AG04449 (cell line): ENCODE data around the gene PGAP6.

Experiments used
- CTCF ChIA-PET: fragments of 350-600 bp; formaldehyde crosslinking; extraction: SDS; loops from one replicate; lab custom pipeline; 2021; ENCODE audit warnings: antibody characterized with exemption; lab: Yijun Ruan, JAX
- POLR2A ChIA-PET: fragments of 400-600, 350-600 bp; formaldehyde crosslinking; extraction: SDS; loops from one replicate; lab custom pipeline; 2020; ENCODE audit warnings: antibody characterized with exemption, inconsistent platforms; lab: Yijun Ruan, JAX
- DNase-seq: peaks from one replicate; pipeline ENCODE4 v3.0.0-alpha.2; 2010; ENCODE audit warnings: low read depth, low spot score
- H3K4me3 ChIP-seq: 2 replicates; pipeline ENCODE4 v1.5.1; 2011; ENCODE audit warnings: low read depth, mild to moderate bottlenecking, control low read depth, low read length
- TF ChIP-seq, protein P1 (sequence below): IDR thresholded peaks from one replicate; pipeline ENCODE4 v1.5.1; 2011; ENCODE audit warnings: mild to moderate bottlenecking, moderate library complexity, low read length, control low read depth, inconsistent platforms; ENCODE audit not compliant: insufficient read depth; ENCODE audit errors: missing control alignments

Gene PGAP6

DNA sequence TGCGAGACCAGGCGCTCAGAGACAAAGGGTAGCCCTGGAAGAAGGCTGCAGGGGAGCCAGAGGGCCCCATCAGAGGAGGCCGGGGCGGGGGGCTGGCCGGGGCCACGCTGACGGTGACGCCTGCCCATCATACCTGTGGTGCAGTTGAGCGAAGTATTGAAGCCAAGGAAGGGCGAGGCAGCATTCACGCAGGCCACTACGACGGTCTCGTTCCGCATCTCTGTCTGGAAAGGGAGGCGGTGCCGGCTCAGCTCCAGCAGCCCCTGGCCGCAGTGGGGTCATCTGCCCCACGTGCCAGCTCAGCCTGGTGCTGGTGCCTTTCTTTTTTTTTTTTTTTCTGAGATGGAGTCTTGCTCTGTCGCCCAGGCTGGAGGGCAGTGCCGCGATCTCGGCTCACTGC, 6.6 kb downstream of the PGAP6 start:
- H3K4me3 ChIP-seq: no peak overlapping the region
- TF ChIP-seq, protein P1, sequence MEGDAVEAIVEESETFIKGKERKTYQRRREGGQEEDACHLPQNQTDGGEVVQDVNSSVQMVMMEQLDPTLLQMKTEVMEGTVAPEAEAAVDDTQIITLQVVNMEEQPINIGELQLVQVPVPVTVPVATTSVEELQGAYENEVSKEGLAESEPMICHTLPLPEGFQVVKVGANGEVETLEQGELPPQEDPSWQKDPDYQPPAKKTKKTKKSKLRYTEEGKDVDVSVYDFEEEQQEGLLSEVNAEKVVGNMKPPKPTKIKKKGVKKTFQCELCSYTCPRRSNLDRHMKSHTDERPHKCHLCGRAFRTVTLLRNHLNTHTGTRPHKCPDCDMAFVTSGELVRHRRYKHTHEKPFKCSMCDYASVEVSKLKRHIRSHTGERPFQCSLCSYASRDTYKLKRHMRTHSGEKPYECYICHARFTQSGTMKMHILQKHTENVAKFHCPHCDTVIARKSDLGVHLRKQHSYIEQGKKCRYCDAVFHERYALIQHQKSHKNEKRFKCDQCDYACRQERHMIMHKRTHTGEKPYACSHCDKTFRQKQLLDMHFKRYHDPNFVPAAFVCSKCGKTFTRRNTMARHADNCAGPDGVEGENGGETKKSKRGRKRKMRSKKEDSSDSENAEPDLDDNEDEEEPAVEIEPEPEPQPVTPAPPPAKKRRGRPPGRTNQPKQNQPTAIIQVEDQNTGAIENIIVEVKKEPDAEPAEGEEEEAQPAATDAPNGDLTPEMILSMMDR: no peak
- ChIA-PET POLR2A (no interaction called here), CTCF (interaction anchor here (1.4 kb wide), 1 partner anchor 13 kb away, joined by 3 read pairs; no protein-coding TSS in a partner anchor)
- DNase-seq: no peak

DNA sequence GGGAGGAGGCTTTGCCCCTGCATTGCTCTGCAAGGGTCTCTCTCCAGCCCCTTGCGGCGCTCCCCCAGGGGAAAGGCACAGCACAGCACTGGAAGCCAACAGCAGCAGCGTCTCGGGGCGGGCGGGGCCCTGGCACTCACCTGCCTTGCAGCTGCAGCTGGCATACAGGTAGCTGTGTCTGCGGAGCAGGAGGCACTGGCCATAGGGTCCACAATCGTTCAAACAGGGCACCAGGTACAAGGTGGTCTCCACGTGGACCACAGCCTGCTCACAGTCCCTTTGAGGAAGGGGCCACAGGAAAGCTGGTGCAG, 7.2 kb downstream of the PGAP6 start:
- H3K4me3 ChIP-seq: no peak overlapping the region
- no peak for DNase-seq
- ChIA-PET POLR2A (no interaction called here), CTCF (no interaction called here)
- TF ChIP-seq, protein P1: no peak

DNA sequence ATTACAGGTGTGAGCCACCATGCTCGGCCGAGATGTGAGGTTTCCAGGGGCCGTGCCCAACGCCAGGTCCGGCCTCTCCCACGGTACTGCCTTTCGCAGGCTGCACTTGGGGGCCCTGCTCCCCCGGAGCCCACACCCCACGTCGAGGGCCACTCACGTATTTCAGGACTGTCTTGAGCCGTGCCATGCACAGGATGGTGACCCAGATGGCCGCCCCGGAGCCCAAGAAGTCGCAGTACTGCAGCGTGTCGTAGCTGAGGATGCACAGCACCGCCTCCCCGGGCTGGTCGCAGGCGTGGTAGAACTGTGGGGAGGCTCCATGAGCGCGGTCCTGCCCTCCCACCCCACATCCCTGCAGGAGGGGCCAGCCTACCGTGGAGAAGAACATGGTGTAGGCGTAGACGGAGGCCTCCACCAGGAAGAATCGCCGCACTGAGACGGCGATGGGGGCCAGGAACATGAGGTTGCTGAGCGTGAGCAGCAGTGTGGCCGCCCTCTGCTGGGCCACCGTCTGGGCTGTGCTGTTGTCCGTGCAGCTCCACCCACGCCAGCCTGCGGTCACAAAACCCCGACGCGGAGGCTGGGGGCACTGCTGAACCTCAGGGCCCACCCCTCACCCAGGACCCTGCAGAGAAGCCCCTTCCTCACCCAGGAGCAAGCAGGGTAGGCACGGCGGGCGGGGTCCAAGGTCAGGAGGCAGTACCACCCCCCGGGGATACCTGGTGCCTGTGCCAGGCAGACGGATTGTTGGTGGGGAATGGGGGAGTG, 7.7 kb downstream of the PGAP6 start:
- no peak for DNase-seq
- CTCF ChIA-PET: no interaction called here
- H3K4me3 ChIP-seq: no peak overlapping the region
- POLR2A ChIA-PET: no interaction called here
- TF ChIP-seq, protein P1: no peak

DNA sequence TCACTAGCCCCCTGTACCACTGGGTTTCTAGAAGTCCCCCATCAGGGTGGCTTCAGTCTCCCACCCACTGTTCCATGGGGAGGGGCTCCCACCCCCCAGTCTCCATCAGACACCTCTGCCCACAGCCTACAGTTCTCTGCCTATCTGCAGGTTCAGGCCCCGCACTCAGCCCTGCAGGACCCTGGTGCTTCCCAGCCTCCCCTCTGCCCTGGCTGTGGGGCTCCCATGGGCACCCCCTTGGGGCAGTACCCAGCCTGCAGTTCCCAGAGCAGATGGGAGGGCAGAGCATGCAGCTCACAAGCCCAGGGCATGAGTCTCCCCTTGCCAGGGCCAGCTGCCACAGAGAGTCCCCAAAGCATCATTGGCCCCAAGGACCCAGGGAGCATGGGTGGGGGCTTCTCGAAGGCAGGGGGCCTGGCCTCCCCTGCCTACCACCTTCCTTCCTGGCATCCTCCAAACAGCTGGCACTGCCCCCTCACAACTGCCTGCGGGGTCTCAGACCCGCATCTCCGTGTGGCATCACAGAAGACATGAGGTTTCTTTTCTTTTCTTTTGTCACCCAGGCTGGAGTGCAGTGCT, 8.7 kb downstream of the PGAP6 start:
- ChIA-PET CTCF (no interaction called here), POLR2A (no interaction called here)
- TF ChIP-seq, protein P1: no peak
- H3K4me3 ChIP-seq: no peak overlapping the region
- DNase-seq: no peak

DNA sequence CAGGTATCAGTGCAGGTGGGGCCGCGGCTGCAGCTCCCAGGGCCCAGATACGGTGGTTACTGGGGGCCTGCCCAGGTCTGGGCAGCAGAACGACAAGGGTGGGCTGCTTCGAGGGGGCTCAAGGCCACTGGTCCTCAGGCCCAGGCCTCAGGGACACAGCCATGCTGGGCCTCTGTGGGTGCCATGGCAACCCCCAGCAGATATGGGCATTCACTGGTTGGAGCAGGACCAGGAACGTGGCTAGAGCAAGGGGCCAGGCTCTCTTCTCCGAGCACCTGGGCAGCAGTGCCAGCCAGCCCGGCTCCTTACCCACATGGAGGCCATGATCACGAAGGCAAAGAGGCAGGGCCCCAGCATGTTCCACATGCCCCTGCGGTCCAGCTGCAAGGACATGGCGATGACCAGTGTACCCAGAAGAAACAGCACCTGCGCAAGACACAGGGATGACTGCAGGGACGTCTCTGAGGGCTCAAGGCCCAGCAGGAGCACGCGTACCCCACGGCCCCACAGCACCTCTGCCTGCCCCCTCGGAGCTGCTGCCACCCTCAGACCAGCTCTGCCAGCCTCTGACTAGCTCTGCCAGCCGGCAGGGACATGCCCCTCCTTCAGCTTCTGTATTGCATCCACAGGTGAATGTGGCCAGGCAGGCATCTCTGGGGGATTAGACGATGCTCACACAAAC, 9.3 kb downstream of the PGAP6 start:
- no peak for DNase-seq
- no peak overlapping the region for H3K4me3 ChIP-seq
- ChIA-PET POLR2A (no interaction called here), CTCF (no interaction called here)
- TF ChIP-seq, protein P1: no peak
